ENCODE results near the gene PRR29.
"Not testable (repeated sequence)": the region's sequence is repeated elsewhere in the genome, so short reads cannot be mapped to it uniquely, and the experiment has no call there.

Gene PRR29

DNA sequence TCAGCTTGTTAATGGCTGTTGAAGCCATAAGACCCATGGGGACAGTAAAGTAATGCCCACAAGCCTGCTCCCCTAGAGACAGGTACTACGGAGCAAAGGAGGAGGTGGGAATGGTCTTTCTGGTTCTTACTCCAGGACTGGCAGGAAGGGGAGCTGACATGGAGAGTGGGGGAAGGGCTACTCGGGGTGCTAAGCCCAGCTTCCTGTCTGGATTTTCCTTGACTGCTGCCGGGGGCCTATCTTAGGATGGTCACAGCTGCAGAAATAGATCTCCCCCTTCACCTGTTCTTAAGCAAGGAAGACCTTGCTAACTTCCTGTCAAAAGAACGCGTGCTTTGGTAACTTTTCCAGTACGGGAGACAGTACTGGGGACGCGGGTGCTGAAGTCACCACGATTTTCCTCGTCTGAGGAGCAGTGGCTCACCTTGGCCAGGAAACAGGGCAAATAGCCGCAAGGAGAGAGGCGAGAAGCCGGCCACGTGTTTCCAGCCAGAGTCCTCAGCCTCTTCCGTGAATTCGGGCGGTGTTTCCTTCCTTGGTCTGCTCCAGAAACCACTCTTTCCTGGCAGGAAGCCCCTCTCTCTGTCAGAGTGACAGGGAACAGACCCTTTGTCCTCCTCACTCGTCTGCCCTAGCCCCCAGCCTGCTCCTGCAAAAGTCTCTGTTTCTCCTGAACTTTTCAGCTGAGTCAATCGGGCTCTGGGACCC is 656 bp upstream of the PRR29 start:
- DNase-seq (ENCODE audit: low spot score), result no peak

DNA sequence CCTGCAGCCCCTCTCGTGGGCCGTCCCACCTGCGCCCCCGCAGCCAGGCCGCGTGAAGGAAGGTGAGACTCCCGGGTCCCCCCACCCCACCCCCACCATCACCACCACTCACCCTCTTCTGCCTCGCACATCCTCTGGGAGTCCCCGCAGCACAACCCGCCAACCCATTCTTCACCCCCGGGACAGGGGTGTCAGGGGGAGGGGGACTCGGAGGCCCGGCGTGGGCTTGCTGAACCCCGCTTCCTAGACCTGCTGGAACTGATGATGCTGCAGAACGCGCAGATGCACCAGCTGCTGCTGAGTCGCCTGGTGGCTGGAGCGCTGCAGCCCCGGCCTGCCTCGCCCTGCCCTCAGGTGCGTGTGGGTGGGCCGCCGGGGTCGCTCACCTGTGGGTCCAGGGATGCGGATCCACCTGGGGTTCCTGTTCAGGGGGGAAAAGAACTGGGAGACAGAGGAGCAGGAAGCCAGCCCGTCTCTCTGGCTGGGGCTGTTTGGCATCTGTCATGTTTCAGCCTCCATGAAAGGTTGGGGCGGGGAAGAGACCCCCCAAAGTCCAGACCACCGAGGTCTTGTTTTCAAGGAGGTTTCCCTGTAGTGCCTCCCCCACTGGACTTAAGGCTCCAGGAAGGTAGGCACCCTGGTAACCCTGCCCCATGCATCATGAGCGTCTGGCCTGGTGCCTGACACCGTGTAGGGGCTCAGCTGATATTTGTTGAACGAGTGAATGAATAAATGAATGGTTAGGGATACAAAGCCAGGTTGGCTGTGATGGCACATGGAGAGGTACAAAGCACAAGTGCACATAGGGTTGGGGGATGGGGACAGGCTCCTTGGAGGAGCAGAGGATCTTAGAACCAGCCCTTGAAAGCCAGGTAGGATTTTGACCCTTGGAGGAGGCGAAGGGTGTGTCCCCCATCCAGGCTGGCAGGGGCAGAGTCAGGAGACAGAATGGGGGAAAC is 849 bp downstream of the PRR29 start:
- no peak for DNase-seq (ENCODE audit: low spot score)

DNA sequence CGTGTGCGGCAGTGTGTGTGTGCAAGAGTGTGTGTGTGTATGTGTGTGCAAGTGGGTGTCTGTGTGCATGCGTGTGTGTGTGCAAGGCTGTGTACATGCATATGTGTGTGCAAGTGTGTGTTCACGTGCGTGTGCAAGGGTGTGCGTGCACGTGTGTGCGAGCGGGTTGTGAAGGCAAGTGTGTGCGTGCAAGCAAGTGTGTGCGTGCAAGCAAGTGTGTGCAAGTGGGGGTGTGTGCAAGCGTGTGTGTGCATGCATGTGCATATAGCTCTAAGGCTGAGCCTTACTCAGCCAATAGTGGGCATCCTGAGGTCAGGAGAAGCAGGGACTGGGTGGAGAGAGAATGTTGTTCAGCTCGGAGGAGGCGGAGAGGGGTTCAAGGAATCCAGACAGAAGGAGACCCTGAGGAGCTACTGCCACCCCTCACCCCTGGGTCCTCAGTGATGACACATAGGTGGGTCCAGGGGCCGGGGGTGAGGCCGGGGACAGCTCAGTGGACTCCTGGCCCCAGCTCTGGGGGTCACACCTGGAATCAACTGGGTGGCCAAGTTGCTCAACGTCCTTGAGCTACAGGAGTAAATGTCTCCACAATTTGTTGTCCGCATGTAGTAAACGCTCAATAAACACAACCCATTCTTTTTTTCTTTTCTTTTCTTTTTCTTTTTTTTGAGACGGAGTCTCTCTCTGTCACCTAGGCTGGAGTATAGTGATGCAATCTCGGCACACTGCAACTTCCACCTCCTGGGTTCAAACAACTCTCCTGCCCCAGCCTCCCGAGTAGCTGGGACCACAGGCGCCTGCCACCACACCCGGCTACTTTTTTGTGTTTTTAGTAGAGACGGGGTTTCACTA is 1.8 kb downstream of the PRR29 start:
- no peak for DNase-seq (ENCODE audit: low spot score)

DNA sequence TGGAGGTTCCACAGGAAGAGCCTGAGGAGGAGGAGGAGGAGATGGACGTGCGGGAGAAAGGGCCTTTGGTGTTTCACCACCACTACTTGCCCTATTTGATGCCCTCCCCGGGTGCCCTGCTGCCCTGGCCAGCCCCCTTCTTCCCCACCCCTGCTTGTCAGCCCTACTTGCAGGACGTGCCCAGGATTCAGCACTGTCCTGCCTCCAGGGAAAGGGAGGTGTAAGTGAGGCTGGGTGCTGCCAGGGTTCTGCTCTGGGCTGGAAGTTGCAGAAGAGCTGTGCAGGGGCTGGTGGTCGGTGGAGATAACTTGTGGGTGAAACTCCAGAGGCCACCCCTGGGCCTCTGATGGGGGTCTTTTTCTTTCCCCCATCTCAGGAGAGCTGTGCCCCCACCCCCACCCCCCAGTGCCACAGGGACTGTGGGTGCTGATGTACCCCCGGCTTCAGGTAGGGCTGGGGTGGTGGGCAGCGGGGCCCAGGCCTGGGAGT is 3.0 kb downstream of the PRR29 start:
- DNase-seq (ENCODE audit: low spot score), result no peak

DNA sequence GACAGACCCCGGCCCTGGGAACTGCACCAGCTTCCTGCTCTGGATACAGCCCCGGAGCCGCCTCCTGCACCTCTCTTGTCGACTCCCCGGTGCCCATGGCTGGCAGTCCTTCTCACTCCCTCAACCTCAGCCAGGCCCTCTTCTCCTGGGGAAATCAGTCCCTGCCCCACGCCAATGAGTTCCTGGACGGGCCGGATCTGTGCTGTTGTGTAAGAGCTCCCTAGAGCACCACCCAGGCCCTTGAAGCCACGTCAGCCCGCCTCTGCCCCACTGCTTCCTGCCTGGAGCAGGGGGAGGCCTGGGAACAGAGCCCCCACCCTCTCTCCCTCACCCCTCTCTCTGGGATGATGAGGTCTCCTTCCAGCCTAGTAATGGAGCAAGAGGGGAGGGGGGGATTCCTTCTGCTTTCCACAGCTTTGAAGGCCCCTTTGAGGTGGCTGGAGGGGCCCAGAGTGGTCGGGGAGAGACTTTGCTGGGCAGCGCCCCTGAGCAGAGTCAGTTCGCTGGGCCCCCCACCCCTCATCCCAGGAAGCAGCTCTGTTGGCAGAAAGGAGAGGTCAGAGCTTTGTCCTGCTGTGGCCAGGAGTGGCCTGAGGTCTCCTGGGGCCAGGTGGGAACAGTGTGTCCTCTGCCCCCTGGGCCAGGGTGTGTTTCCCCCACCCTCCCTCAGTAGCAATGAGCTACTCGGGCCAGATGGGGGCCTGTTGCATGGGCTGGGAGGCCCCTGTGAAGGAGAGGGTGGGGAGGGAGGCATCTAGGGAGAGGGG is 3.8 kb downstream of the PRR29 start:
- DNase-seq (ENCODE audit: low spot score), result no peak

DNA sequence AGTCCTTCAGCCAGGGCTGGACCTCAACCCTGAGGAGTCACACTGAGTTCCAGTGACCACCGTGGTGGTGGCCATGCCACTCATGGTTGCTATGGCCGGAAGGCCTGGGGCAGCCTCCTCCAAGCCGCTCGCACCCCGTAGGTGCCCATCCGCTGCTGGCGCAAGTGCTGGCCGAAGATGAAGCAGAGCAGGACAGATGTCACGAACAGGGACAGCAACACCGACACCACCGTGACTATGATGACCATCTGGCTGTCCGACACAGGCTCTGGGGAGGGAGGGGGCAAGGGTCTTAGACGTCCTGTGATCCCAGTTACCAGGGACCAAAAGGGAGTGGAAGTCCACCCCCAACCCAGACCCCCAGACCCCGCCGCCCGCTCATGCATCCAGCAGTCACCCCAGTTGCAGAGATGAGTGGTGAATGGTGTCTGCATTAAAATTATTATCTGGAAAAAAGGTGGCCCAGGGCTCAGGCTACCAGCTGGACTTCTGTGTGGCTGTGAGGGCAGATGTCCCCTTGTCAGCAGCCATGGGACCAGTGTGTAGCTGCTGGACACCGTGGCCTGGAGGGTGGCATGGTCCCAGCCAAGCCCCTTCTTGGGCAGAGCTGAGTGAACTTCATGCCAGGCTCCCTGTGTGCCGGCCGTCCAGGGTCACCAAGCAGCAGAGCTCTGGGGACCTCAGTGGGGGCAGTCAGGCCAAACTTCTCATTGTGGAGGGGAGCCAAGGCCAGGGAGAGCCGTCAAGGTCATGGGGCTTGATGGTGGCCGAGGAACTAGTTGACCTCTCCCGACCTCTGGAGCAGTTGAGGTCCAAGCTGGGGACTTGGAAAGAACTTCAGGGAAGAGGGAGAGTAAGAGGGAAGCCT is 4.7 kb downstream of the PRR29 start:
- no peak for DNase-seq (ENCODE audit: low spot score)

DNA sequence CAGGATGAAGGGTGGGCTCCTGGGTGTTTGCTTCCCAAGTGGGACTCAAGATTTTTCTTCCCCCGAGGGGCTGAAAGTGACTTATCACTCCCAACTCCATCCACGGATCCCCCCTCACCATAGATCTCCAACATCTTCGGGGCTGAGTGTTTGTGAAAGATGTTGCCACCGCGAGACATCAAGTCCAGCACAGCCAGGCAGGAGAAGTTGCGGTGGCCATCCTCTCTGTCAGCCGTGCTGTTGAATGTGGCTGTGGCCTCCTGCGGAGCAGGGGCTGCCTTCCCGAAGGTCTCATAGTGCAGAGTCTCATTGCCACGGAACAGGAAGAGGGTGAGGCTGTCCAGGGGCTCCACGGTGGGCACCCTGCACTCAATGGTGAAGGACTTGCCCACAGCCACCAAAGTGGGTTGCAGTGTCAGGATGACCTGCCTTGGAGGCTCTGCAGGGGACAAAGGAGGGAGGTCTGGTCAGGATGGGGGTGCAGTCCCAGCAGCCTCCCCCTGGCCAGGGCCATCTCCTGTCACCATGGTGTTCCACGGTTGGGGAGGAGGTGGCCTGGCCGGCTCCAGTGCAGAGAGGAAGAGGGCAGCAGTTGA is 5.5 kb downstream of the PRR29 start:
- DNase-seq (ENCODE audit: low spot score), result no peak

DNA sequence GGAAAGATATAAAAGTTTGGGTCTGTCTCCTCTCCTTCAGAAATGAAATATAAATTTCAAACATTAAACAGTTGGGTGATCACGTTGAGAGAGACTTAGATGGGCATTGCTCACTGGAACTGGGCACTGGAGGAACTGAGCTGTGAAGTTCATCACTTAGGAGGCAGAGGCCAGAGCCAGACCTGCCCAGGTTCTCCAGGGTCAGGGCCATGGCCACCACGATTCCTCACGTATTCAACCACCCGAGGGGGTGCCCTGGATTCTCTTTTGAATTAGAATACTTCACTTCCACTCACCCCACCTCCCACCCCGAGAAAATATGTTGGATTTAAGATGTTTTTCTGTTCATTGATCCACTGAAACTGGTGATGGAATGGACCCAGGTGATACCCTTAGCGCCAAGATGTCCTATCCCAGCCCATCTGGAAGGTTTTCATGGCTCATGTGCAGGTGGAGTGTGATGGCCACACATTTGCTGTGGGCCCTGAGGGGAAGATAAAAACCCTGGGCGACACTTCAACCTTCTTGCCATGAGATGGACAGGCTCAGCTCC is 6.1 kb downstream of the PRR29 start:
- no peak for DNase-seq (ENCODE audit: low spot score)

DNA sequence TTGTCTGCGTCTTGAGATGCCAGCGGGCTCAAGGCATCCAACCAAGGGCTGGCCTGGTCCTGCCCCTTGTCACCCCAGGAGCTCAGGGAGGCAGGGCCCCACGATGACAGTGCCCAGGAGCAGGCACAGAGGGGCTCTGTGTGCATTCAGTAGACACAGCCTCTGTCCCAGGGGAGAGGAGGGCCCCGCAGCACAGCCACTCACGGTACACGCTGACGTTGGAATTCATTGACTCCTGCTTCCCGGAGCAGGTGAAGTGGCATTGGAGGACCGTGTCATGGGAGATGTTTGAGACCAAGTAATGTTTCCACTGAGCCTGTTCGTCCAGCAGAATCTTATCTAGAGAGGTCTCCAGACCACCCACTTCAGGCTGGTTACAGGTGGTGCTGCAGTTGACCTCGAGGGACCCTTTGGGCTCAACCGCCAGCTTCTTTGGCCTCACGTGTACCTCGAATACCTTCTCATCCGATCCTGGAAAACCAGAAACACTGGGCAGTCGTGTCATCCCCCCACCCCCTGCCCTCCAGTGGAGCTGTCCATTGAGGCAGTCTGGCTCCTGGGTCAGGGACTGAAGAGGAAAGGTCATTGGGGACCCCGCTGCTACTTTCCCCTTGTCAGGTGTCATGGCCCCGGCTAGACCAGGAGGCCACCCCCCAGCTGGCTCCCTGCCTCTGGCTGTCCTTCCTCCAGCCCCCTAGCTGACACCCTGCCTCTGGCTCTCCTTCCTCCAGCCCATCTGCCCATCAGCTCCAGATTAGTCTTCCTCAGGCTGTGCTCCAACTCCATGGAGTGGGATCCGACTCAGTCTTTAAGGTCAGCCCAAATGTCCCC is 7.0 kb downstream of the PRR29 start:
- DNase-seq (ENCODE audit: low spot score), result no peak

DNA sequence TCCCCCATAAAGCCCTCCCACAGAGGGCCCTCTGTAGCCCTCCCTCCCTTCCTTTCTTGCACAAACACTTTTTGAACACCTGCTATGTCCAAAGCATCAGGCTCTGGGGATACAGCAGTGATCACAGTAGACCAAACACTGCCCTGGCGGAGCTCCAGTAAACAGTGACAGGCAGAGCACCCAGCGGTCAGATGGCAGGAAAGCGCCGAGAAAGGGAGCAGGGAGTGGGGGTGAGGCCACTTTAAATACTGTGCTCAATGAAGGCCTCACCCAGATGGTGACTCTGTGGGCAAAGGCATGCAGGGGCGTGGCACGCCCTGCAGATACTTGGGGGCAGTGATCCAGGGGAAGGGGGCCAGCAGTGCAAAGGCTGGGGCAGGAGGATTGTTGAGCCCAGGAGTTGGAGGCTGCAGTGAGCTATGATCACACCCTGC is 7.6 kb downstream of the PRR29 start:
- DNase-seq (ENCODE audit: low spot score), result no peak

DNA sequence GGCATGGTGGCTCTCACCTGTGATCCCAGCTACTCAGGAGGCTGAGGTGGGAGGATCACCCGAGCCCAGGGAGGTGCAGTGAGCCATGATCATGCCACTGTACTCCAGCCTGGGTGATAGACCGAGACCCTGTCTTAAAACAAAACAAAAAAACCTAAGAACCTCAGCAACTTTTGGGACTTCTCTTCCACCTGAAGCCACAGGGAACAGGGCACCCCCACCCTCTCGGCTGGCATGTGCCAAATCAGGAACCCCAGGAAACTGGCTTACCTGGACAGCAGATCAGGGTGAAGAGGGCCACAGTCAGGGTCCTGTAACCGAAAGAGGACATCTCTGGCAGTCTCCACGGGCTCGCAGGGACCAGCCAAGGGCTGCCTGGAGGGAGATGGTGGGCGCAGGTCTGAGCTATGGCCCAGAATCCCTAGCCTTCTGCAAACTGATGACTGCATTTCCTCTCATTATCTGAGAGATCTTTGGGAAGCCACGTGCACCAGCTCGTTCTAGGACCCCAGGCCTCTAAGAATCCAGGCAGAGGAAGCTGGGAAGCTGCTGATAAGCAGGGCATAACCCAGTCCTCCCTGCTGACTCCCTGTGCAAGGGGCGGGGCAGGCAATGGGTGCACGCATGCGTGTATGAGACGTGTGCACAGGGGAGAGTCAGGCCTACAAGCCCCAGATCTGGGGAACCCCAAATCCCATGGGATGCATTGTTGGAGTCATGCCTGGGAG is 8.4 kb downstream of the PRR29 start:
- DNase-seq (ENCODE audit: low spot score), result no peak

DNA sequence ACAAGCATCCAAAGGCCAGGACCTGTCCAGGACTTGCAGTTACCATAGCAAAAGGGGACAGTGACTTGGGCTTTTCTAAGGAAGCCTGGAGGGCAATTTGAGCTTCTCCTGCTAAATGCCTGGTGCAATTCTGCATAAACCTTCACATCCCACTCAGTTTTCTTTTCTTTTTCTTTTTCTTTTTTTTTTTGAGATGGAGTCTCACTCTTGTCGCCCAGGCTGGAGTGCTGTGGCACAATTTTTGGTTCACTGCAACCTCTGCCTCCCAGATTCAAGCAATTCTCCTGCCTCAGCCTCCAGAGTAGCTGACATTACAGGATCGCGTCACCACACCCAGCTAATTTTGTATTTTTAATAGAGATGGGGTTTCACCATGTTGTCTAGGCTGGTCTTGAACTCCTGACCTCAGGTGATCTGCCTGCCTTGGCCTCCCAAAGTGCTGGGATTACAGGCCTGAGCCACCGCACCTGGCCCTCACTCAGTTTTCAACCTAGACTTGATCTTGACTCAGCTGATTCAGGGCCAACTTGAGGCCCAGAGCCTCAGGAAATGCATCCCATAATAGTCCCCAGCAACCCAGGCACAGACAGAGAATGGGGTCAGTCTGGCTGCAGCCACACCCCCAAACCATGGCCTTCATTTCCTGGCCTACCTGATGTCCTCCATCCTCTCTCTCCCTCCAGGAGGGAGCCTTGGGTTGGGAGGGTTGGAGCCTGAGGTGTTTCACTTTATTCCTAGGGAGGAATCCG is 9.1 kb downstream of the PRR29 start:
- not testable (repeated sequence) for DNase-seq (ENCODE audit: low spot score)

DNA sequence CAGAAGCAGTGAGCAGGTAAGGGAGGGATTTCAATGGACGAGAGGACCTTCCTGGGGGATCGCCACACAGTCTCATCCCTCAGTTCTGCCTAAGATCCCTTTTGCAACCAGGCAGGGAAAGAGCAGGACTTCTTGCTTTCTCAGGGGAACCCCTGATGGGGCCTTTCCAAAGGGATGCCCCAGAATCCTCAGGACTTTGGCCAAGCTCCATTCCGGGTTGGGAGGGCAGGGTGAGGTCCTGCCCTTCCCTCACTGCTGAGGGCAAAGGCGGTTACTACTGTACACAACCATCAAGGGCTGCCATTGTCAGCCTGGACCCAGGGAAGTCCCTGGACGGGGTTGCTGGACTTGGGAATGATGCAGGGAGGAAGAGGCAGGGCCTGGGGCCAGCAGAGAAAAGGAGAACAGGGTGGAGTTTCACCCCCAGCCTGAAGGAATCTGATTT is 9.7 kb downstream of the PRR29 start:
- no peak for DNase-seq (ENCODE audit: low spot score)

DNA sequence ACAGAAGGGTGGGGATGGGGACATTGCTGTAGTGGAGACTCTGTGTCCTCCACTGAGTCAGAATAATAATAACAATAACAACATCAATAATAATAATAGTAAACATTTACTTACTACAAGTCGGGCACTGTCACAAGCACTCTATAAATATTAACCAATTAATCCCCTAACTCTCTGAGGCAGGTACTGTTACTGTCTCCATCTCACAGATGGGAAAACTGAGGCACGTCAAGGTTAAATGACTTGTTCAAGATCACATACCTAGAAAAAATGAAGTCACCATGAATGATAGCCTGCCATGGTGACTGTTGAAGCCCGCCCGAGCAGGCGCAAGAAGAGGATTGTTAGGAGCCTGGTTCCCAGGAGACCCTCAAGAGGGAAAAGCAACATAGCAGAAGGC is 10.2 kb downstream of the PRR29 start:
- DNase-seq (ENCODE audit: low spot score), result no peak

DNA sequence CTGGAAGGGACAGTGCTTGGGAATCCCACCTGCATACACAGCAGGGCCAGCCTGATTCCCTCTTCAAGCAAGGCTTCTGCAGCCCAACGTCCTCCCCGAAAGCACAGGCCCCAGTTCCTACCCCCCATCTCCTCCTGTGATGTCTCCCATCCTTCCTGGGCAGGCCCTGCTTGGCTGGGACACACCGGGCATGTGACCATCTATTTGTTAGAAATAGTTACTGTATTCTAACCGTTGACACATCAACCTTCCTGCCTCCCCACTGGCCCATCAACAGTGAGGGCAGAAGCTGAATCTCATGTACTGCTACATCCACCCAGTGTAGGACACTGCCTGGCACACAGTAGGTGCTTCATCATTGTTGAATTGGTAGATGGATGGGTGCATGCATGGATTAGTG is 10.7 kb downstream of the PRR29 start:
- DNase-seq (ENCODE audit: low spot score), result no peak

DNA sequence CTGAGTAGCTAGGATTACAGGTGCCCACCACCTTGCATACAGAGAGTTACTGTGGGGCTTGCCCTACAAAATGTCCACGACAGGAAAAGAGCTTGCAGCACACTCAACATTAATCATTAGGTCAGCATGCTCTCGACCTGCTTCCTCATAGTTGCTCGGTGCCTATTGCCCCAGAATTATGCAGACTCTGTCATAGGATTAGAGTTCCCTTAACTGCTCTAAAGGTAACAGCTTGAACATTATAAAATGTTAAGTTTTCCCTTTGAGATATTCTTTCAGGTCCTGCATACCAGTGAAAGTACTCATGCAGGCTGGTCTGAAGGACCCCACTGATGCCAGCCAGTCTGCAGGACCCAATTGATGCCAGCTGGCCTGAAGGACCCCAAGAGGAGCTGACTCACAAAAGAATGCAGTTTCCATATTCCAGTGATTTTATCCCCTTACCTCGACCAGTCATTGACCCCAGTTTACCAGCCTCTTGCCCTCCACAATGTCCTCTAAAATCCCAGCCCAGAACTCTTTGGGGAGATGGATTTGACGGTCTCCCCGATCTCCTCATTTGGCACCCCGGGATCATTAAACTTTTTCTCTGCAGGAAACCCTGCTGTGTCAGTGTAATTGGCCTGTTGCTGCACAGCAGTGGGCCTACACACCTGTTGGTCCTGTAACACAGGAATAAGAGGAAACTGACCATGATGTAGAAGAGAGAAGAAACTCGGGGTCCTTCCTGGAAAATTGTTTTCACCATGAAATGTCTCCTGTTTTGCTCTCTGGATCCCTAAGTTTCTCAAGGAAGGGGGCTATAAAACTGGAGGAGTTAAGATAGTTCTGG is 11.6 kb downstream of the PRR29 start:
- DNase-seq (ENCODE audit: low spot score), result no peak

Data from CD4-positive, alpha-beta T cell treated with Interleukin-6 at 100 ng/mL for 8 hours (primary cell).